CD14-positive monocyte (primary cell): ENCODE data around the gene PPP1R2C. TPM values are rescaled to one million over a fixed set of nuclear protein-coding genes. Genes with fewer than 3 reads are reported as not detected.

ENCODE experiments used
- DNase-seq, 3 donors: peaks; one replicate each; pipeline ENCODE4 v3.0.0-alpha.2; 2011 to 2022
- H2AFZ ChIP-seq: 2 replicates; pipeline ENCODE4 v1.6.0; 2012; ENCODE audit warnings: mild to moderate bottlenecking, low read depth, low read length, inconsistent platforms; ENCODE audit not compliant: insufficient read depth, poor library complexity, severe bottlenecking
- H3K27ac ChIP-seq, 2 donors: 1 replicate in 1 of 2; 2 replicates in 1 of 2; pipeline ENCODE4 v1.5.1; 2012 to 2013; ENCODE audit warnings: low read length in 2 of 2, control low read depth in 1 of 2, inconsistent platforms in 1 of 2, low read depth in 1 of 2, mild to moderate bottlenecking in 1 of 2
- H3K27me3 ChIP-seq, 2 donors: one replicate each; pipeline versions ENCODE4 v1.6.0 to v1.6.1; 2011 to 2013; ENCODE audit warnings: low read length in 2 of 2; ENCODE audit not compliant: control insufficient read depth in 2 of 2, insufficient read depth in 2 of 2
- H3K36me3 ChIP-seq, 2 donors: replicated peaks in 1 of 2; 1 replicate in 1 of 2; 2 replicates in 1 of 2; pipeline versions ENCODE4 v1.5.1 to v1.6.1; 2012 to 2013; ENCODE audit warnings: low read length in 2 of 2, control low read depth in 1 of 2, inconsistent platforms in 1 of 2, mild to moderate bottlenecking in 1 of 2; ENCODE audit not compliant: insufficient read depth in 2 of 2, control insufficient read depth in 1 of 2
- H3K4me1 ChIP-seq, 2 donors: 1 replicate in 1 of 2; 2 replicates in 1 of 2; pipeline versions ENCODE4 v1.5.1 to v1.6.1; 2012 to 2013; ENCODE audit warnings: low read length in 2 of 2, control low read depth in 1 of 2, inconsistent platforms in 1 of 2, mild to moderate bottlenecking in 1 of 2, moderate library complexity in 1 of 2; ENCODE audit not compliant: insufficient read depth in 2 of 2, control insufficient read depth in 1 of 2
- H3K4me2 ChIP-seq: replicated peaks from 2 replicates; pipeline ENCODE3; 2012; ENCODE audit warnings: low read length, moderate library complexity, mild to moderate bottlenecking; ENCODE audit not compliant: poor library complexity, severe bottlenecking; ENCODE audit errors: extremely low read depth
- H3K4me3 ChIP-seq, 3 experiments: fragments of 200-600 bp in 1 of 3; sonication (generic) in 1 of 3; replicated peaks in 1 of 3; 1 replicate in 2 of 3; 2 replicates in 1 of 3; pipeline ENCODE4 v1.5.1; 2011 to 2013; ENCODE audit warnings: low read length in 3 of 3, mild to moderate bottlenecking in 3 of 3, control low read depth in 2 of 3, low read depth in 2 of 3, inconsistent platforms in 1 of 3, moderate library complexity in 1 of 3
- H3K79me2 ChIP-seq: 2 replicates; pipeline ENCODE4 v1.6.0; 2012; ENCODE audit warnings: mild to moderate bottlenecking, control low read depth, inconsistent platforms, low read length, moderate library complexity; ENCODE audit not compliant: insufficient read depth
- H3K9ac ChIP-seq: 2 replicates; pipeline ENCODE4 v1.6.0; 2017; ENCODE audit warnings: low read length, mild to moderate bottlenecking; ENCODE audit not compliant: insufficient read depth, poor library complexity, severe bottlenecking
- H3K9me3 ChIP-seq, 2 donors: replicated peaks in 1 of 2; 1 replicate in 1 of 2; 2 replicates in 1 of 2; pipeline versions ENCODE4 v1.5.1 to v1.6.1; 2012 to 2013; ENCODE audit warnings: low read length in 2 of 2, control low read depth in 1 of 2; ENCODE audit not compliant: control insufficient read depth in 1 of 2, insufficient read depth in 1 of 2
- H4K20me1 ChIP-seq: 2 replicates; pipeline ENCODE4 v1.6.0; 2012; ENCODE audit warnings: mild to moderate bottlenecking, low read length, control low read depth, moderate library complexity; ENCODE audit not compliant: insufficient read depth
- H3K27ac Mint-ChIP-seq, 7 donors: one replicate each; pipeline ENCODE4 v1.8.0; 2020; ENCODE audit warnings: mild to moderate bottlenecking in 7 of 7, mixed read lengths in 7 of 7, moderate library complexity in 6 of 7, inconsistent platforms in 2 of 7
- H3K27me3 Mint-ChIP-seq, 3 donors: one replicate each; pipeline ENCODE4 v1.8.0; 2021 to 2022; ENCODE audit warnings: low read depth in 3 of 3, mild to moderate bottlenecking in 3 of 3, mixed read lengths in 3 of 3, moderate library complexity in 3 of 3, inconsistent platforms in 1 of 3
- H3K36me3 Mint-ChIP-seq, 2 donors: one replicate each; pipeline ENCODE4 v1.8.0; 2020; ENCODE audit warnings: mixed read lengths in 2 of 2, inconsistent platforms in 1 of 2, mild to moderate bottlenecking in 1 of 2
- H3K4me1 Mint-ChIP-seq: one replicate; pipeline ENCODE4 v1.8.0; 2020; ENCODE audit warnings: mild to moderate bottlenecking, mixed read lengths
- H3K4me3 Mint-ChIP-seq, 2 donors: one replicate each; pipeline ENCODE4 v1.8.0; 2020; ENCODE audit warnings: mild to moderate bottlenecking in 2 of 2, mixed read lengths in 2 of 2, moderate library complexity in 1 of 2
- H3K9me3 Mint-ChIP-seq, 7 donors: one replicate each; pipeline ENCODE4 v1.8.0; 2020 to 2022; ENCODE audit warnings: mixed read lengths in 7 of 7, mild to moderate bottlenecking in 6 of 7, moderate library complexity in 6 of 7, inconsistent platforms in 2 of 7
- CTCF ChIP-seq: fragments of 200-600 bp; IDR thresholded peaks from one replicate; pipeline ENCODE4 v1.8.0; 2022; ENCODE audit warnings: antibody characterized with exemption, mild to moderate bottlenecking
- WGBS: methylation state at CpG from one replicate; pipeline ENCODE4 v1.1.5; 2013; ENCODE audit warnings: missing lambda C conversion rate; ENCODE audit not compliant: insufficient coverage; 5-methylcytosine and 5-hydroxymethylcytosine counted together
- intact Hi-C, 2 donors: fragments of 100-400 bp; cut with micrococcal nuclease; formaldehyde crosslinking; loops; one replicate each; pipeline versions ENCODE4 v1.15.0 to v1.15.1; 2023
- polyA minus RNA-seq: library from RNA; depleted of rRNA, polyadenylated mRNA; stranded (reverse); fragments of >200 nt; gene quantifications from 2 replicates; pipeline ENCODE4 v1.2.3, GENCODE V29; 2012
- polyA plus RNA-seq, 3 donors: library from polyadenylated mRNA; depleted of rRNA in 1 of 3; unstranded in 2 of 3; stranded (reverse) in 1 of 3; fragments of 300-500 nt in 2 of 3; fragments of >200 nt in 1 of 3; fragmentation: Illumina TruSeq in 2 of 3; gene quantifications; 1 replicate in 2 of 3; 2 replicates in 1 of 3; pipeline ENCODE4 v1.2.3, GENCODE V29; 2012 to 2021
- total RNA-seq, 12 experiments: library from RNA in 1 of 12; stranded (reverse) in 1 of 12; fragments of 120-200 nt in 1 of 12; gene quantifications; one replicate each; pipeline ENCODE4 v1.2.4 and lab custom pipeline; 2013 to 2026; ENCODE audit warnings: mixed read lengths in 6 of 12, inconsistent platforms in 1 of 12

PPP1R2C gene
- total RNA-seq (2013): not detected
- polyA plus RNA-seq (not detected), polyA minus RNA-seq (not detected in 2 replicates), total RNA-seq (lab: John Stamatoyannopoulos, UW) (0 to 0.45 (median 0) reads per million in 11 experiments)

- no peaks in the 10 kb centered on the region for H3K4me1 ChIP-seq
- H3K4me3 Mint-ChIP-seq: no peak within 1 kb of the TSS
- H3K4me1 Mint-ChIP-seq: peaks cover 3% of the 10 kb centered on the region
- no peak within 1 kb of the TSS for H3K4me3 ChIP-seq
- no peaks in the 10 kb centered on the region for H3K36me3 Mint-ChIP-seq
- H3K9me3 ChIP-seq: peaks cover 11 to 18% of the 10 kb centered on the region in 2 donors
- H3K27ac Mint-ChIP-seq: no peak within 1 kb of the TSS
- no peak for TF ChIP-seq CTCF
- no peaks in the 10 kb centered on the region for H3K27me3 ChIP-seq
- H3K4me2 ChIP-seq: no peak within 1 kb of the TSS
- no peak within 1 kb of the TSS for H3K9ac ChIP-seq
- DNase-seq: no peak
- no peaks in the 10 kb centered on the region for H3K79me2 ChIP-seq
- H3K27me3 Mint-ChIP-seq: no peaks in the 10 kb centered on the region
- no peak within 1 kb of the TSS for H2AFZ ChIP-seq
- intact Hi-C loops: no loop called here
- WGBS: over 99% methylated on average over 20 of the region's 33 CpGs
- H4K20me1 ChIP-seq: no peaks in the 10 kb centered on the region
- no peak within 1 kb of the TSS for H3K27ac ChIP-seq
- peaks cover 6 to 31% (median 13%) of the 10 kb centered on the region in 7 donors for H3K9me3 Mint-ChIP-seq
- no peaks in the 10 kb centered on the region for H3K36me3 ChIP-seq
These were observed at the start of gene PPP1R2C for GRCh38 chrX:42778096-42778495. PPP1R2C (minus strand) TSS chrX:42778163; CDS start chrX:42778079, 84 bp downstream.

- H3K27me3 ChIP-seq: no peaks in the 10 kb centered on the region
- H3K27ac ChIP-seq: no peak overlapping the region
- WGBS: no CpG with 5 or more reads among the region's 3 CpGs
- intact Hi-C loops: no loop called here
- H3K36me3 Mint-ChIP-seq: no peaks in the 10 kb centered on the region
- TF ChIP-seq CTCF: no peak
- H3K79me2 ChIP-seq: no peaks in the 10 kb centered on the region
- no peak for DNase-seq
- H2AFZ ChIP-seq: no peak overlapping the region
- no peak overlapping the region for H3K27ac Mint-ChIP-seq
- no peak overlapping the region for H3K4me3 ChIP-seq
- H3K4me3 Mint-ChIP-seq: no peak overlapping the region
- H3K9me3 Mint-ChIP-seq: peaks cover 2 to 9% (median 4%) of the 10 kb centered on the region in 7 donors
- H3K4me1 Mint-ChIP-seq: no peaks in the 10 kb centered on the region
- no peak overlapping the region for H3K4me2 ChIP-seq
- H3K36me3 ChIP-seq: no peaks in the 10 kb centered on the region
- no peaks in the 10 kb centered on the region for H4K20me1 ChIP-seq
- peaks cover 3 to 6% of the 10 kb centered on the region in 2 donors for H3K9me3 ChIP-seq
- H3K4me1 ChIP-seq: no peaks in the 10 kb centered on the region
- no peaks in the 10 kb centered on the region for H3K27me3 Mint-ChIP-seq
- H3K9ac ChIP-seq: no peak overlapping the region
These were observed 47.2 kb upstream of the PPP1R2C start for GRCh38 chrX:42825201-42825600.
